ENCODE measurements around the gene RXRA. TPM values are rescaled to one million over a fixed set of nuclear protein-coding genes. Genes with fewer than 3 reads are reported as not detected.

Gene RXRA
- total and polyA plus RNA-seq, 7 experiments from 2014 or later: 0.31 to 59.5 (median 8.4) TPM

DNA sequence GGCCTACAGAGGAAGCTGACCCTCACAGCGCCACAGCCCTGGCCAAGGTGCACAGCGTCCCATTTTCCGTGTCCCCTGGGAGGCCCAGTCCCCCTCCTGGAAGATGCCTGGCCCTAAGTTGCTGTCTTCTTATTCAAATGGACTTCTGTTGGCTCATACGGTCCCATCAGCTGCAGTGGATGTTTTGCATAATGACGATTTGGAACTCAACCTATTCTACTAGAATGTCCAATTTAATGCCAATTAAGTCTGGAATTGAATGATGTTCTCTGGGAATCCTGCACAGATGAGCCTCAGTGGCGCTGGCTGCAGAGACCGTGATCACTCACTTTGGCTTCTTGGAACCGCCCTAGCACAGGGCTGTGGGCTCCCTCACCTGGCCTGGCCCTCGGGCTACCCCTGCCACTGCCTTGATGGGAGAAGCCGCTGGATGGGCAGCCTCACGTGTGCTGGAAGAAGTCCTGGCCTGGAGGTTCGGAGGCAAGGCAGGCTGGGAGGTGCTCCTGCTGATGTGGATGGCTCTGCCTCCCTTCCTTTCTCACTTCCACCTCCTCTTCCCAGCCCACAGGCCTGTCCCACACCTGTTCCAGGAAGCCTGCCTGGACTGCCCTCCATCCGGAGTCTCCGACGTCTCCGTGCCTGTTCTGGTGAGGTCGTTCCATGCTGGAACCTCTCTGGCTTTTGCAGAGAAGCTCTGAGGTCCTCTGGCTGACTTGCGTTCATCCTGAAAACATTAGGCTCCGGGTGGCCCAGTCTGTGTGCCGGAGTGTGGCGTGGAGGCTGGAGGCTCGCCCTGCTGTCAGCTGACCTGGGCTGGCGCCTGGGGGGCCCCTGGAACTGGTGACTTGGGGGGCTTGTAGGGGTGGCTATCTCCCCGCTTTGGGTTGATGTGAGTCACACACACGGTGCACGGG is 147.1 kb downstream of the RXRA start:
- Histone ChIP-seq H3K4me1 (ENCODE audit: control insufficient read depth in 2 of 2, insufficient read depth in 2 of 2, low read length in 2 of 2) (peaks cover 0 to 33% of the 10 kb centered on the region in 2 donors), H3K27me3 (ENCODE audit: control insufficient read depth in 2 of 2, insufficient read depth in 2 of 2, low read length in 2 of 2) (no peaks in the 10 kb centered on the region), H3K36me3 (ENCODE audit: control insufficient read depth in 2 of 3, insufficient read depth in 3 of 3, low read length in 3 of 3) (no peaks in the 10 kb centered on the region), H3K9me3 (ENCODE audit: control insufficient read depth in 2 of 3, low read length in 3 of 3) (no peaks in the 10 kb centered on the region), H3K4me3 (ENCODE audit: low read length) (no peak overlapping the region), H3K27ac (ENCODE audit: low read depth, low read length) (no peak overlapping the region)
- Mint-ChIP-seq H3K4me1 (peaks cover 0 to 17% (median 9%) of the 10 kb centered on the region in 7 donors), H3K9me3 (no peaks in the 10 kb centered on the region), H3K36me3 (no peaks in the 10 kb centered on the region), H3K27ac (peak overlapping the region in 5 of 9 donors; percentile 54 to 97 (median 65)), H3K4me3 (no peak overlapping the region), H3K27me3 (no peaks in the 10 kb centered on the region)
- ChIA-PET POLR2A (interaction anchor here (1.2 to 2.0 kb wide), 2 partner anchors 17 to 19 kb away, joined by 3 to 8 read pairs; no protein-coding TSS in a partner anchor), CTCF (interaction anchor here (1.5 kb wide), 1 partner anchor 16 kb away, joined by 6 read pairs; no protein-coding TSS in a partner anchor)
- DNase-seq (no peak), ATAC-seq (no peak)
- intact Hi-C loops (cut with micrococcal nuclease): loop anchor here in 1 of 2 donors (2.0 kb wide), 1 partner anchor 25 kb away; no protein-coding TSS in a partner anchor

DNA sequence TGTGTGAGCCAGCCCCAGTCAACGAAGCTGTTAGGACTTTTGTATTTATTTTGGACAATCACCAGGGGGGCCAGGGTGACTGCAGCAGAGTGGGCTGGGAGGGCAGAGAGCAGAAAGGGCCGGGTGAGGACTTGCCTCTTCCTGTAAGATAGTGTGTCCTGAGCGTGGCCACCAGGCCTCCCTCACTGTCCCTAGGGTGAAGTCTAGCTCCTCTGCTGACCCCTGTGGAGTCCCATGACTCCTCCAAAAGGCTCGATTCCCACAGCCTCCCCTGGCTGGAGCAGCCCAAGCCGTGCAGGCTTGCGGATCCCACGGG is 147.8 kb downstream of the RXRA start:
- Mint-ChIP-seq H3K9me3 (no peaks in the 10 kb centered on the region), H3K27me3 (no peaks in the 10 kb centered on the region), H3K36me3 (no peaks in the 10 kb centered on the region), H3K4me3 (no peak overlapping the region), H3K4me1 (peaks cover 0 to 17% (median 9%) of the 10 kb centered on the region in 7 donors), H3K27ac (peak overlapping the region in 3 of 9 donors; percentile 65 to 97 (median 95))
- POLR2A ChIA-PET: interaction anchor here (1.2 to 2.0 kb wide), 2 partner anchors 17 to 20 kb away, joined by 3 to 8 read pairs; no protein-coding TSS in a partner anchor
- no peak for DNase-seq
- no peaks in the 10 kb centered on the region for H3K36me3 ChIP-seq (ENCODE audit: control insufficient read depth in 2 of 3, insufficient read depth in 3 of 3, low read length in 3 of 3)
- no peak for ATAC-seq
- H3K9me3 ChIP-seq (ENCODE audit: control insufficient read depth in 2 of 3, low read length in 3 of 3): no peaks in the 10 kb centered on the region
- H3K4me1 ChIP-seq (ENCODE audit: control insufficient read depth in 2 of 2, insufficient read depth in 2 of 2, low read length in 2 of 2): peaks cover 0 to 33% of the 10 kb centered on the region in 2 donors
- CTCF ChIA-PET: interaction anchor here (1.5 kb wide), 1 partner anchor 17 kb away, joined by 6 read pairs; no protein-coding TSS in a partner anchor
- no peak overlapping the region for H3K4me3 ChIP-seq (ENCODE audit: low read length)
- H3K27ac ChIP-seq (ENCODE audit: low read depth, low read length): no peak overlapping the region
- intact Hi-C loops (cut with micrococcal nuclease): loop anchor here in 1 of 2 donors (2.0 kb wide), 1 partner anchor 25 kb away; no protein-coding TSS in a partner anchor
- no peaks in the 10 kb centered on the region for H3K27me3 ChIP-seq (ENCODE audit: control insufficient read depth in 2 of 2, insufficient read depth in 2 of 2, low read length in 2 of 2)

DNA sequence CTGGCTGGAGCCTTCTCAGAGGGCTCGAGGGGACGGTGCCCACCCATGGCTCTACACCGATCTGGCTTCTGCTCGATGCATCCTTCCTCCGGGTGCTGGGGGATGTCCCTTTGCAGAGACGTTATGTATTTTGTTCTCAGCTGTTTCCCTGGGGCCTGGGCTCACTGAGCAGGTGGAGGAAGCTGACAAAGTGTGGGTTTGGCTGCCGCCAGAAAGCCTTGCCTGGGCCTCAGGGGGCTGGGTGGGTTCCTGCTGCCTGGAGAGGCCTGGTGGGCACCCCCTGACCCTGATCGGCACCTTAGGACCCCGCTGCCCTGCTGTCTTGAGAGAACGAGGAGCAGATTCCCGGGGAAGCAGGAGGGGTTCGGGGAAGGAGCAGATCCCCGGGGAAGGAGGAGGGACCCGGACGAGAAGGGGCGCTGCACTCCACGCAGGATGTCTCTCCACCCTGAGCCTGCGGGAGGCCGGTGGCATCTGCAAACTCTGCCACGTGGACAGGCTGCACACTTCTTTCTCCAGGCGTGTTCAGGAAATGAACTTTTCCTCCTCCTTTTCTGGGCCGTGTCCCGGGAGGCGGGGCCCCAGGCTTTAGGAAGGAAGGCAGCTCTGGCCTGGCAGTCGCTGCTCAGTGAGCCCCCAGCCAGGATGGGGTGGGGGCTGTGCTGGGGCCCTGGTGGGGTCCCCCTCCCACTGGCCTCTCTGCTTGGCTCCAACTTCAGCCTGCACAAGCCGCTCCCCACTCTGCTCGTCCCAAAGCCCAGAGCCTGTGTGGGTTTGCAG is 148.9 kb downstream of the RXRA start:
- intact Hi-C loops (cut with micrococcal nuclease): loop anchor here in 1 of 2 donors (1.0 to 2.0 kb wide), 2 partner anchors 19 to 26 kb away; no protein-coding TSS in a partner anchor
- CTCF ChIA-PET: interaction anchor here (1.5 kb wide), 1 partner anchor 18 kb away, joined by 6 read pairs; no protein-coding TSS in a partner anchor
- H3K4me3 Mint-ChIP-seq: peak overlapping the region in 7 of 10 donors; percentile 23 to 77 (median 66)

DNA sequence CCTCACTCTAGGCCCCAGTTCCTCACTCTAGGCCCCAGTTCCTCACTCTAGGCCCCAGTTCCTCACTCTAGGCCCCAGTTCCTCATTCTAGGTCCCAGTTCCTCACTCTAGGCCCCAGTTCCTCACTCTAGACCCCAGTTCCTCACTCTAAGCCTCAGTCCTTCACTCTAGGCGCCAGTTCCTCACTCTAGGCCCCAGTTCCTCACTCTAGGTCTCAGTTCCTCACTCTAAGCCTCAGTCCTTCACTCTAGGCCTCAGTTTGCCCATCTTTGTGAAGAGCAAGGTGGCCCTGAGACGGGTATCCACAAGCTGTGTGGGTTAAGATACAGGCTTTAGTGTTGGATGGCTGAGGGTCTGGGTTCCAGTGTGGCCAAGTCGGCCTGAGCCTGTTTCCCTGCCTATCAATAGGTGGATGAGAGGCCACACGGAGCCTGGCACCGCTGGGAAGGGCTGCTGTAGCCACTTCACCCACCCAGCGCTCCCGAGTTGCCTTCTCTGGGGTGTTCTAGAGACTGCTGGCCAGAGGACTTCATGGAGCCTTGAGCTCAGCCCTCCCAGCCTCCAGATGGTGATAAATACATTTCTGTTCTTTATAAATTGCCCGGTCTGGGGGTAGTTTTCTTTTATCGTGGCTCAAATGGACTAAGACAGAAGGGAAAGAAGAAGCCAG is 150.2 kb downstream of the RXRA start:
- H3K9me3 Mint-ChIP-seq: no peaks in the 10 kb centered on the region
- peak overlapping the region; percentile 71 for H3K27ac ChIP-seq (ENCODE audit: low read depth, low read length)
- H3K4me3 ChIP-seq (ENCODE audit: low read length): no peak overlapping the region
- H3K27me3 ChIP-seq (ENCODE audit: control insufficient read depth in 2 of 2, insufficient read depth in 2 of 2, low read length in 2 of 2): no peaks in the 10 kb centered on the region
- ChIA-PET POLR2A (interaction anchor here (2.3 kb wide), 1 partner anchor 20 kb away, joined by 8 read pairs; no protein-coding TSS in a partner anchor), CTCF (no interaction called here)
- no peaks in the 10 kb centered on the region for H3K36me3 ChIP-seq (ENCODE audit: control insufficient read depth in 2 of 3, insufficient read depth in 3 of 3, low read length in 3 of 3)
- ATAC-seq (no peak), DNase-seq (no peak)
- H3K36me3 Mint-ChIP-seq: no peaks in the 10 kb centered on the region
- peaks cover 0 to 33% of the 10 kb centered on the region in 2 donors for H3K4me1 ChIP-seq (ENCODE audit: control insufficient read depth in 2 of 2, insufficient read depth in 2 of 2, low read length in 2 of 2)
- intact Hi-C loops (cut with micrococcal nuclease): no loop called here
- no peaks in the 10 kb centered on the region for H3K27me3 Mint-ChIP-seq
- peaks cover 0 to 17% (median 9%) of the 10 kb centered on the region in 7 donors for H3K4me1 Mint-ChIP-seq
- peak overlapping the region in 6 of 9 donors; percentile 41 to 77 (median 72) for H3K27ac Mint-ChIP-seq
- no peak overlapping the region for H3K4me3 Mint-ChIP-seq
- H3K9me3 ChIP-seq (ENCODE audit: control insufficient read depth in 2 of 3, low read length in 3 of 3): no peaks in the 10 kb centered on the region

More for the DNA sequence above, 148.9 kb downstream of the RXRA start:
- POLR2A ChIA-PET: interaction anchor here (2.0 kb wide), 1 partner anchor 18 kb away, joined by 8 read pairs; no protein-coding TSS in a partner anchor
- no peaks in the 10 kb centered on the region for H3K9me3 Mint-ChIP-seq
- H3K27me3 ChIP-seq (ENCODE audit: control insufficient read depth in 2 of 2, insufficient read depth in 2 of 2, low read length in 2 of 2): no peaks in the 10 kb centered on the region
- peaks cover 0 to 33% of the 10 kb centered on the region in 2 donors for H3K4me1 ChIP-seq (ENCODE audit: control insufficient read depth in 2 of 2, insufficient read depth in 2 of 2, low read length in 2 of 2)
- ATAC-seq (peak; percentile 75), DNase-seq (peak in 7 of 9 donors; percentile 41 to 72 (median 59))
- no peaks in the 10 kb centered on the region for H3K36me3 Mint-ChIP-seq
- peak overlapping the region; percentile 66 to 98 (median 95) for H3K27ac Mint-ChIP-seq
- peaks cover 0 to 17% (median 9%) of the 10 kb centered on the region in 7 donors for H3K4me1 Mint-ChIP-seq
- no peaks in the 10 kb centered on the region for H3K36me3 ChIP-seq (ENCODE audit: control insufficient read depth in 2 of 3, insufficient read depth in 3 of 3, low read length in 3 of 3)
- H3K4me3 ChIP-seq (ENCODE audit: low read length): no peak overlapping the region
- no peaks in the 10 kb centered on the region for H3K27me3 Mint-ChIP-seq
- H3K9me3 ChIP-seq (ENCODE audit: control insufficient read depth in 2 of 3, low read length in 3 of 3): no peaks in the 10 kb centered on the region
- peak overlapping the region; percentile 78 for H3K27ac ChIP-seq (ENCODE audit: low read depth, low read length)

DNA sequence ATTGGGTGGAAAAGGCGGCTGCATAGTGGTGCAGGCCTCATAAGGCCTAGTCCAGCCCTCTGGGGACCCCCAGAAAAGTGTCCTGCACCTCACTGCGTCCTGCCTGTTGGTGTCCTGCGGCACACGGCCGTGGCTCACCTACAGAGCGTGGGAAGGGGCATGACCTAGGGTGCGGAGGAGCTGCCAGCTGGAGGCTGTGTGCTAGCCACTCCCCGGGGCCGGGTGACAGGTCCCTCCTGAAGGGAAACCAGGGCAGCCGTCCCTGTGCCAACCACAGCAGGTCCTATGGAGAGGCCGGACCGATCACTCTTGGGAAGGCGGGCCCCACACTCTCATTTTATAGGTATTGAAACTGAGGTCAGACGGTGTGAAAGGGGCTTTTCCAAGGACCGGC is 150.7 kb downstream of the RXRA start:
- DNase-seq: no peak
- H3K4me3 ChIP-seq (ENCODE audit: low read length): no peak overlapping the region
- Mint-ChIP-seq H3K4me1 (peaks cover 0 to 17% (median 9%) of the 10 kb centered on the region in 7 donors), H3K4me3 (no peak overlapping the region), H3K27ac (peak overlapping the region in 7 of 9 donors; percentile 32 to 77 (median 58)), H3K27me3 (no peaks in the 10 kb centered on the region), H3K9me3 (no peaks in the 10 kb centered on the region), H3K36me3 (no peaks in the 10 kb centered on the region)
- CTCF ChIA-PET: no interaction called here
- no peaks in the 10 kb centered on the region for H3K9me3 ChIP-seq (ENCODE audit: control insufficient read depth in 2 of 3, low read length in 3 of 3)
- intact Hi-C loops (cut with micrococcal nuclease): no loop called here
- POLR2A ChIA-PET: interaction anchor here (2.3 kb wide), 1 partner anchor 21 kb away, joined by 8 read pairs; no protein-coding TSS in a partner anchor
- H3K27ac ChIP-seq (ENCODE audit: low read depth, low read length): peak overlapping the region; percentile 71
- H3K27me3 ChIP-seq (ENCODE audit: control insufficient read depth in 2 of 2, insufficient read depth in 2 of 2, low read length in 2 of 2): no peaks in the 10 kb centered on the region
- no peaks in the 10 kb centered on the region for H3K36me3 ChIP-seq (ENCODE audit: control insufficient read depth in 2 of 3, insufficient read depth in 3 of 3, low read length in 3 of 3)
- ATAC-seq: no peak
- peaks cover 0 to 33% of the 10 kb centered on the region in 2 donors for H3K4me1 ChIP-seq (ENCODE audit: control insufficient read depth in 2 of 2, insufficient read depth in 2 of 2, low read length in 2 of 2)
